Aorta (tissue), 5 donors: Measurements from ENCODE around the gene ERCC8. TPM values are rescaled to one million over a fixed set of nuclear protein-coding genes. Genes with fewer than 3 reads are reported as not detected.

Experiments used
- ATAC-seq: fragments of 200-7000 bp; cut with Tn5 transposase; one replicate; pipeline ENCODE4 v1.9.1; 2022; ENCODE audit warnings: moderate library complexity; ENCODE audit not compliant: low FRiP score
- DNase-seq, 2 donors: peaks; one replicate each; pipeline ENCODE4 v3.0.0-alpha.2; 2020
- H3K27ac ChIP-seq, 2 donors: one replicate each; pipeline ENCODE4 v1.5.1; 2013; ENCODE audit warnings: low read length in 2 of 2, mild to moderate bottlenecking in 2 of 2, moderate library complexity in 2 of 2, control low read depth in 1 of 2, inconsistent platforms in 1 of 2, low read depth in 1 of 2
- H3K27me3 ChIP-seq, 2 donors: one replicate each; pipeline ENCODE4 v1.6.1; 2013; ENCODE audit warnings: control low read depth in 1 of 2, low read length in 1 of 2, mild to moderate bottlenecking in 1 of 2, moderate library complexity in 1 of 2; ENCODE audit not compliant: insufficient read depth in 2 of 2, control insufficient read depth in 1 of 2
- H3K36me3 ChIP-seq, 2 donors: one replicate each; pipeline ENCODE4 v1.6.1; 2013; ENCODE audit warnings: control low read depth in 1 of 2, low read length in 1 of 2, mild to moderate bottlenecking in 1 of 2; ENCODE audit not compliant: insufficient read depth in 2 of 2, control insufficient read depth in 1 of 2
- H3K4me1 ChIP-seq, 2 donors: one replicate each; pipeline ENCODE4 v1.6.1; 2013; ENCODE audit warnings: low read length in 2 of 2, control low read depth in 1 of 2, mild to moderate bottlenecking in 1 of 2, moderate library complexity in 1 of 2; ENCODE audit not compliant: insufficient read depth in 2 of 2, control insufficient read depth in 1 of 2
- H3K4me3 ChIP-seq, 2 donors: one replicate each; pipeline ENCODE4 v1.5.1; 2013; ENCODE audit warnings: low read length in 2 of 2, control low read depth in 1 of 2, mild to moderate bottlenecking in 1 of 2
- H3K9me3 ChIP-seq: one replicate; pipeline ENCODE4 v1.6.1; 2013; ENCODE audit warnings: mild to moderate bottlenecking, low read length; ENCODE audit not compliant: control insufficient read depth
- WGBS, 2 donors: extraction: QIAGEN DNeasy Blood & Tissue Kit; methylation state at CpG; one replicate each; pipeline ENCODE4 v1.1.7; 2013; 5-methylcytosine and 5-hydroxymethylcytosine counted together
- intact Hi-C, 2 donors: fragments of 100-400 bp; cut with DNase I; formaldehyde crosslinking; loops; one replicate each; pipeline versions ENCODE4 v1.14.2 to v1.15.0; 2022
- polyA plus RNA-seq, 2 donors: library from polyadenylated mRNA; stranded (reverse); fragments of 200-250 nt; gene quantifications; one replicate each; pipeline ENCODE4 v1.2.3, GENCODE V29; 2013
- total RNA-seq, 2 donors: library from RNA; stranded (reverse); fragmentation: NEBNext Ultra II Directional; extraction: Animal tissue kit (Norgen Biotek cat#: 25700); gene quantifications; one replicate each; pipeline ENCODE4 v1.2.1, GENCODE V29; 2021
- donor health status: healthy with polysubstance abuse.
- donor health status: Bipolar disorder and iron deficiency.
- donor health status: DM: no; HTN: no; CAD: no.
- donor health status: DM: no; HTN: no; CAD: no.
- donor health status: DM: yes; HTN: yes; CAD: no.

Gene ERCC8
- total and polyA plus RNA-seq, 4 donors: 6.8 to 10.4 (median 8.4) TPM

GRCh38 chr5:60856066-60856465, 88.8 kb downstream of the ERCC8 start:
- H3K4me1 ChIP-seq: no peaks in the 10 kb centered on the region
- no peak for ATAC-seq
- intact Hi-C loops: no loop called here

GRCh38 chr5:60852940-60853339, 91.9 kb downstream of the ERCC8 start:
- 30 to 31% methylated on average over 3 of the region's 3 CpGs for WGBS, 2 donors
- DNase-seq: no peak
- H3K4me3 ChIP-seq: no peak overlapping the region
- peaks cover 0 to 2% of the 10 kb centered on the region in 2 donors for H3K27me3 ChIP-seq
- no peak overlapping the region for H3K27ac ChIP-seq
- H3K36me3 ChIP-seq: no peaks in the 10 kb centered on the region
- ATAC-seq: no peak
- H3K9me3 ChIP-seq: peaks cover 2% of the 10 kb centered on the region
- no peaks in the 10 kb centered on the region for H3K4me1 ChIP-seq
- intact Hi-C loops: no loop called here

More at GRCh38 chr5:60856066-60856465, 88.8 kb downstream of the ERCC8 start:
- Histone ChIP-seq H3K36me3 (no peaks in the 10 kb centered on the region), H3K9me3 (peaks cover 2% of the 10 kb centered on the region), H3K4me3 (no peak overlapping the region), H3K27ac (no peak overlapping the region), H3K27me3 (peaks cover 0 to 2% of the 10 kb centered on the region in 2 donors)
- WGBS, 2 donors: 90 to 91% methylated on average over 1 of the region's 1 CpG
- no peak for DNase-seq

DNA sequence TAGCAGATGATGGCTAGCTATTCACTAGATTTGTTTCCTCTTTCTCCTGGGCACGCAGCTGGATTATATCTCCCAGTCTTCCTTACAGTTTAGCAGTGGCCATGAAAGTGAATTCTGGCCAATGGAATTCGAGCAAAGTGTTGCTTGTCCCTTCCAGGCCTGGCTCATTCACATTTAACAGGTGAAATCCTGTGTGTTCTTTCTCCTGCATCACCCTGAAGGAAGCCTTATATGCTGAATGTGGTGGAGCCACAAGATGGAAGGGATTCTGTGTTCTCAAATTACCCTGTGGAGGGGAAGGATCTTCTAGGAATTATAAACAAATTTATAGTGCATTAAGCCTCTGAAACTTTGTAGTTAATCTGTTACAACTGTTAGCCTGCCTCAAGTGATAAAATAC, 92.6 kb downstream of the ERCC8 start:
- no peak for DNase-seq
- H3K9me3 ChIP-seq: peaks cover 2% of the 10 kb centered on the region
- WGBS, 2 donors: 54 to 56% methylated on average over 2 of the region's 2 CpGs
- no peak overlapping the region for H3K4me3 ChIP-seq
- intact Hi-C loops: no loop called here
- H3K27ac ChIP-seq: no peak overlapping the region
- no peaks in the 10 kb centered on the region for H3K4me1 ChIP-seq
- peaks cover 0 to 2% of the 10 kb centered on the region in 2 donors for H3K27me3 ChIP-seq
- no peaks in the 10 kb centered on the region for H3K36me3 ChIP-seq
- no peak for ATAC-seq

DNA sequence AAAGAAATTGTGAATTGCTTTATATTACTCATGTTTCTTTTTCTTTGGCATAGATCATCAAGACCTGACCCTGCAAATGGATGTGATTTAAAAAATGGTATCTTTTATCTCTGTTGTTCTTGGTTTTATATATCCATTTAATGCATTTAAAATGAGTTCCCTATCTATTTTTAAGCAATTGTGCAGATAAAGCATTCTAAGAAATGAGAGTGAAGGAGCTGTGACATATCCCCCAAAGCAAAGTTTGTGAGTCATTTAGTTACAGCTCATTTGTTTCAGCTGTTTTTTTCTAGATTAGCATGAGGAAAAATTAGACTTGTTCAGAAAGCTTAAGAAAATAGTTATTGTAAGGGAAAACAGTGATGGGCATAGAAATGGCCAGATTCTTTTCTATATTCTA, 93.2 kb downstream of the ERCC8 start:
- H3K27ac ChIP-seq: no peak overlapping the region
- no peaks in the 10 kb centered on the region for H3K36me3 ChIP-seq
- no peak overlapping the region for H3K4me3 ChIP-seq
- H3K4me1 ChIP-seq: no peaks in the 10 kb centered on the region
- DNase-seq: no peak
- peaks cover 2% of the 10 kb centered on the region for H3K9me3 ChIP-seq
- intact Hi-C loops: no loop called here
- peaks cover 0 to 2% of the 10 kb centered on the region in 2 donors for H3K27me3 ChIP-seq
- no peak for ATAC-seq

DNA sequence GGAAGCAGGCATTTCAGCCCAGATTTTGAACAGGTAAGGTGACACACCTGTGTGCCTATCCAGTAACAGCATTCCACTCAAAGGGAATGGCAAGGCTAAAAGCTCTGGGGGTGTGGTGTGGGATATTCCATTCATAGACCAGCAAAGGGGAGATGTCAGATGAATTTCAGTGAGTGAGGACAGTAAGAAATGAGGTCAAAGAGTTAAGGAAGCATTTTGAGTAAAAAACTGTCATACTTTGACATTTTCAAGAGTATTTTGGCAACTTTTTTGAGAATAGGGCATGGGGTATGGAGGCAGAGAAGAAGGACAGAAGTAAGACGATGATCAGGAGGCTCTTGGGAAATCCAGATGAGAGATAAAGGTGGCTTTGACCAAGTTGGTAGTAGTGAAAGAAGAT, 98.6 kb downstream of the ERCC8 start:
- 88 to 94% methylated on average over 1 of the region's 1 CpG for WGBS, 2 donors
- Histone ChIP-seq H3K36me3 (no peaks in the 10 kb centered on the region), H3K9me3 (no peaks in the 10 kb centered on the region), H3K4me3 (no peak overlapping the region), H3K4me1 (peaks cover 0 to 3% of the 10 kb centered on the region in 2 donors), H3K27me3 (no peaks in the 10 kb centered on the region), H3K27ac (no peak overlapping the region)
- intact Hi-C loops: no loop called here
- no peak for ATAC-seq
- DNase-seq: no peak

- Histone ChIP-seq H3K4me1 (peaks cover 0 to 3% of the 10 kb centered on the region in 2 donors), H3K27ac (no peak within 1 kb of the TSS), H3K4me3 (peak within 1 kb of the TSS; percentile 62 to 67), H3K36me3 (no peaks in the 10 kb centered on the region), H3K9me3 (no peaks in the 10 kb centered on the region), H3K27me3 (no peaks in the 10 kb centered on the region)
- intact Hi-C loops: no loop called here
- DNase-seq (peak; percentile 47 to 80), ATAC-seq (peak; percentile 68)
- WGBS, 2 donors: 1 to 2% methylated on average over 39 to 87 of the region's 87 CpGs
Observed at GRCh38 chr5:60843936-60844905, 100.6 kb downstream of the ERCC8 start, which contains the start of gene ELOVL7. Gene ELOVL7 (minus strand): TSS chr5:60844269. CDS start chr5:60787397, 56,872 bp downstream.

GRCh38 chr5:60843386-60843935, 101.4 kb downstream of the ERCC8 start:
- H3K27me3 ChIP-seq: no peaks in the 10 kb centered on the region
- peaks cover 0 to 3% of the 10 kb centered on the region in 2 donors for H3K4me1 ChIP-seq
- H3K9me3 ChIP-seq: no peaks in the 10 kb centered on the region
- H3K27ac ChIP-seq: no peak overlapping the region
- ATAC-seq (peak; percentile 12), DNase-seq (peak in 1 of 2 donors; percentile 73)
- no peaks in the 10 kb centered on the region for H3K36me3 ChIP-seq
- intact Hi-C loops: no loop called here
- WGBS, 2 donors: 0% methylated on average over 36 to 49 of the region's 49 CpGs
- H3K4me3 ChIP-seq: peak overlapping the region; percentile 62 to 67

- intact Hi-C loops: no loop called here
- ATAC-seq (no peak), DNase-seq (no peak)
- Histone ChIP-seq H3K9me3 (no peaks in the 10 kb centered on the region), H3K4me1 (peaks cover 0 to 3% of the 10 kb centered on the region in 2 donors), H3K36me3 (no peaks in the 10 kb centered on the region), H3K27me3 (no peaks in the 10 kb centered on the region), H3K4me3 (peak overlapping the region in 1 of 2 donors; percentile 67), H3K27ac (no peak overlapping the region)
- WGBS, 2 donors: 7 to 8% methylated on average over 26 of the region's 26 CpGs
Observed at GRCh38 chr5:60842871-60843385, 101.9 kb downstream of the ERCC8 start.
